ENCODE data around the gene PRKAR2A. TPM values are rescaled to one million over a fixed set of nuclear protein-coding genes. Genes with fewer than 3 reads are reported as not detected.

Gene PRKAR2A
- total RNA-seq, 1 donor from 2014 or later: 75.5 TPM

DNA sequence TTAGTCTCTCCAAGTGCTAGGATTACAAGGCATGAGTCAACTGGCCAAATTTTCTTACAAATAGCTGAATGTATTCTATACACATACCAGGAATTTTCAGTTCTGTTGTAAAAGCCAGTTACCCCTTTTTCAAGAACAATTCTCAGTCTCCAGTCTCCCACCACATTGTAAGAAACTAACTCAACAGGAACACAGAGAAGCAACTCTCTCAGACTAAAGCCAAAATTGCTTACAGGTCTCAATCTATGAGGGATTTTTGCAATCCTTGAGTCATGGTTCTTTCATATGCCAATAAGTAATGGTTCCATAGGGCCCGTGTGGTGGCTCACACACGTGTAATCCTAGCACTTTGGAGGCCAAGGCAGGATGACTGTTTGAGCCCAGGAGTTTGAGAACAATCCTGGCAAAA is 139.2 kb downstream of the PRKAR2A start:
- Mint-ChIP-seq H3K36me3 (ENCODE audit: low read depth) (peaks cover 9% of the 10 kb centered on the region), H3K27ac (ENCODE audit: unreplicated experiment) (peak overlapping the region; percentile 83), H3K4me3 (ENCODE audit: unreplicated experiment) (no peak overlapping the region), H3K9me3 (ENCODE audit: low read depth) (no peaks in the 10 kb centered on the region), H3K27me3 (ENCODE audit: low read depth) (no peaks in the 10 kb centered on the region), H3K4me1 (ENCODE audit: low read depth) (peaks cover 41% of the 10 kb centered on the region)
- TF ChIP-seq, protein P1, sequence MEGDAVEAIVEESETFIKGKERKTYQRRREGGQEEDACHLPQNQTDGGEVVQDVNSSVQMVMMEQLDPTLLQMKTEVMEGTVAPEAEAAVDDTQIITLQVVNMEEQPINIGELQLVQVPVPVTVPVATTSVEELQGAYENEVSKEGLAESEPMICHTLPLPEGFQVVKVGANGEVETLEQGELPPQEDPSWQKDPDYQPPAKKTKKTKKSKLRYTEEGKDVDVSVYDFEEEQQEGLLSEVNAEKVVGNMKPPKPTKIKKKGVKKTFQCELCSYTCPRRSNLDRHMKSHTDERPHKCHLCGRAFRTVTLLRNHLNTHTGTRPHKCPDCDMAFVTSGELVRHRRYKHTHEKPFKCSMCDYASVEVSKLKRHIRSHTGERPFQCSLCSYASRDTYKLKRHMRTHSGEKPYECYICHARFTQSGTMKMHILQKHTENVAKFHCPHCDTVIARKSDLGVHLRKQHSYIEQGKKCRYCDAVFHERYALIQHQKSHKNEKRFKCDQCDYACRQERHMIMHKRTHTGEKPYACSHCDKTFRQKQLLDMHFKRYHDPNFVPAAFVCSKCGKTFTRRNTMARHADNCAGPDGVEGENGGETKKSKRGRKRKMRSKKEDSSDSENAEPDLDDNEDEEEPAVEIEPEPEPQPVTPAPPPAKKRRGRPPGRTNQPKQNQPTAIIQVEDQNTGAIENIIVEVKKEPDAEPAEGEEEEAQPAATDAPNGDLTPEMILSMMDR (IDR thresholded peaks at IDR 0.05): no peak
- no peak for DNase-seq (ENCODE audit: low spot score)

DNA sequence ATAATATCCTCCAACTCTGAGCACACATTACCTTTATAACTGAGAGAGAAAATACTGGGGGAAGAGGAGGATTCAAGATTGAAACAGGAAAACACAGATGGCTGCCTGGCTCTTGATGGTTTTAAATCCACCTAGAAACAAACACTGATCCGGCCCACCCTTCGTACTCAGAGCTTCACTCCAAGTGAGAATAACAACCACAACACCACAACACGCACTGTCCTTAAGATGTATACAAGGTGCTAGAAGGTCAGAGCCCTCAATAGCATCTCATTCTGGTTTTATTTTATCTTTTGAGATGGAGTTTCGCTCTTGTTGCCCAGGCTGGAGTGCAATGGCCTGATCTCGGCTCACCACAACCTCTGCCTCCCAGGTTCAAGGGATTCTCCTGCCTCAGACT is 140.5 kb downstream of the PRKAR2A start:
- TF ChIP-seq, protein P1 (IDR thresholded peaks at IDR 0.05): no peak
- no peak overlapping the region for H3K4me3 Mint-ChIP-seq (ENCODE audit: unreplicated experiment)
- peaks cover 45% of the 10 kb centered on the region for H3K4me1 Mint-ChIP-seq (ENCODE audit: low read depth)
- peaks cover 12% of the 10 kb centered on the region for H3K36me3 Mint-ChIP-seq (ENCODE audit: low read depth)
- no peaks in the 10 kb centered on the region for H3K9me3 Mint-ChIP-seq (ENCODE audit: low read depth)
- H3K27ac Mint-ChIP-seq (ENCODE audit: unreplicated experiment): no peak overlapping the region
- no peaks in the 10 kb centered on the region for H3K27me3 Mint-ChIP-seq (ENCODE audit: low read depth)
- DNase-seq (ENCODE audit: low spot score): no peak

DNA sequence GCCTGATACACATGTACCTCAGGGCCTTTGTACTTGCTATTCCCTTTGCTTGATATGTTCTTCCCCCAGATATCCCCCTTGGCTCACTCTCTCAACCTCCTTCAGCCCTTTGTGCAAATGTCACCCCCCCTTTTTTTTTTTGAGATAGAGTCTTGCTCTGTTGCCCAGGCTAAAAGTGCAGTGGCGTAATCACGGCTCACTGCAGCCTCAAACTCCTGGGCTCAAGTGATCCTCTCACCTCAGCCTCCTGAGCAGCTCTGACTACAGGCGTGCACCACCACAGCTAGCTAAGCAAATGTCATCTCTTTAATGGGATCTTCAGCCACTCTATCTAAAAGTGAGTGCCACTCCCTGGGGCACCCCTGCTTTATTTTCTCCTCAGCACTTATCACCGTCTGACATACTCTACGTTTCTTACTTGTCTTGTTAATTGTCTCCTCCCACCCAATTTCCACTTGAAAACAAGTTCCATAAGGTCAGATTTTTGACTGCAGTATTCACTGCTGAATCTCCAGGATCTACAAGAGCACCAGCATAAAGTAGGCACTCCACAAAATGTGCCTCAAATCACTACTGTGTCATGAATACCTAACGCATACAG is 145.3 kb downstream of the PRKAR2A start:
- Mint-ChIP-seq H3K9me3 (ENCODE audit: low read depth) (no peaks in the 10 kb centered on the region), H3K4me1 (ENCODE audit: low read depth) (peaks cover 30% of the 10 kb centered on the region), H3K4me3 (ENCODE audit: unreplicated experiment) (no peak overlapping the region), H3K27ac (ENCODE audit: unreplicated experiment) (peak overlapping the region; percentile 19), H3K27me3 (ENCODE audit: low read depth) (no peaks in the 10 kb centered on the region), H3K36me3 (ENCODE audit: low read depth) (peaks cover 13% of the 10 kb centered on the region)
- TF ChIP-seq, protein P1 (IDR thresholded peaks at IDR 0.05): no peak
- no peak for DNase-seq (ENCODE audit: low spot score)

DNA sequence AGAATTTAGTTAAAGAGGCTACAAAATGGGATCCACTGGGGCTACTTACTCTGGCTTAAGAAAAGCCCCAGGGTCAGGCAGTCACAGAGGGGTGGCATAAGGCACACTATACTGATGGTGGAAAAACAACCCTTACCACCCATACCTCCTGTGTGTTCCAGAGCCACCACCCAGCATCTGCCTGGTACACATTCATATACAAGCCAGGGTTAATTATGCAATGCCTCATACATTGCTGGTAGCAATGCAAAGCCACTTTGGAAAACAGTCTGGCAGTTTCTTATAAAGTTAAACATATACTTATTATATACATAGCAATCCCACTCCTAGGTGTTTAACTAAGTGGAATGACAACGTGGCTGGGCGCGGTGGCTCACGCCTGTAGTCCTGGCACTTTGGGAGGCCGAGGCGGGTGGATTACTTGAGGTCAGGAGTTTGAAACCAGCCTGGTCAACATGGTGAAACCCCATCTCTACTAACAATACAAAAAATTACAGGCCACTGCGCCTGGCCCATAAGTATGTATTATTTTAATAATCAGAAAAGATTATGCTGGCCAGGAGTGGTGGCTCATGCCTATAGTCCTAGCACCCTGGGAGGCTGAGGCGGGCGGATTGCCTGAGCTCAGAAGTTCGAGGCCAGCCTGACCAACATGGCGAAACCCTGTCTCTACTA is 146.8 kb downstream of the PRKAR2A start:
- TF ChIP-seq, protein P1 (IDR thresholded peaks at IDR 0.05): no peak
- no peak overlapping the region for H3K4me3 Mint-ChIP-seq (ENCODE audit: unreplicated experiment)
- H3K36me3 Mint-ChIP-seq (ENCODE audit: low read depth): peaks cover 14% of the 10 kb centered on the region
- H3K9me3 Mint-ChIP-seq (ENCODE audit: low read depth): no peaks in the 10 kb centered on the region
- no peak for DNase-seq (ENCODE audit: low spot score)
- H3K27me3 Mint-ChIP-seq (ENCODE audit: low read depth): no peaks in the 10 kb centered on the region
- peaks cover 39% of the 10 kb centered on the region for H3K4me1 Mint-ChIP-seq (ENCODE audit: low read depth)
- no peak overlapping the region for H3K27ac Mint-ChIP-seq (ENCODE audit: unreplicated experiment)

DNA sequence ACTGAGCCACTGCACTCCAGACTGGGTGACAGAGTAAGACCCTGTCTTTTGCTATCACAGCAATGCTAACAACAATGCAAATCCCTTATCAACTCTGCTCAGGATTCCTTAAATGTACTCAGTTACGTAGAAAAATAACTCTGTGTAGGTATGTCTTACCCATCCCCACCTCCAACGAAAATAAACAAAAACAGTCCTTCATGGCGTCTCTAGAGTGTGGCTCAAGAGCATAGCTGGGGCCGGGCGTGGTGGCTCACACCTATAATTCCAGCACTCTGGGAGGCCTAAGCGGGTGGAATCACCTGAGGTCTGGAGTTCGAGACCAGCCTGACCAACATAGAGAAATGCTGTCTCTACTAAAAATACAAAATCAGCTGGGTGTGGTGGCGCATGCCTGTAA is 148.8 kb downstream of the PRKAR2A start:
- Mint-ChIP-seq H3K27me3 (ENCODE audit: low read depth) (no peaks in the 10 kb centered on the region), H3K4me3 (ENCODE audit: unreplicated experiment) (no peak overlapping the region), H3K27ac (ENCODE audit: unreplicated experiment) (no peak overlapping the region), H3K36me3 (ENCODE audit: low read depth) (peaks cover 20% of the 10 kb centered on the region), H3K4me1 (ENCODE audit: low read depth) (peaks cover 51% of the 10 kb centered on the region), H3K9me3 (ENCODE audit: low read depth) (no peaks in the 10 kb centered on the region)
- TF ChIP-seq, protein P1 (IDR thresholded peaks at IDR 0.05): no peak
- no peak for DNase-seq (ENCODE audit: low spot score)

Measured in chondrocyte (in vitro differentiated cells).